NT2/D1 (cell line): ENCODE data around the gene BMPER.

Experiments used
- SUZ12 ChIP-seq: IDR thresholded peaks from 2 replicates; pipeline ENCODE4 v1.6.1; 2011; ENCODE audit not compliant: insufficient read length, insufficient read depth; ENCODE audit errors: extremely low read depth
- YY1 ChIP-seq: IDR thresholded peaks from 2 replicates; pipeline ENCODE4 v1.6.1; 2011; ENCODE audit not compliant: insufficient read length, insufficient read depth

GRCh38 chr7:33876596-33877274 is 28.6 kb upstream of the BMPER start:
- TF ChIP-seq SUZ12 = no peak
- TF ChIP-seq YY1 = no peak
